Activated CD4-positive, alpha-beta T cell treated with anti-CD3 and anti-CD28 coated beads, Interleukin-2, amount 50 U/mL, for 24 hours (primary cell): Measurements from ENCODE around the gene FXYD1.
A peak's percentile ranks its signal among the peaks of the same experiment; 100 is the strongest.
"Not testable (repeated sequence)": the region's sequence is repeated elsewhere in the genome, so short reads cannot be mapped to it uniquely, and the experiment has no call there.

Source experiments
- DNase-seq, 2 donors: peaks; one replicate each; pipeline ENCODE4 v3.0.0-alpha.2; 2020; ENCODE audit warnings: low read depth in 1 of 2, low spot score in 1 of 2

FXYD1 gene

GRCh38 chr19:35124098-35125060 is 14.2 kb upstream of the FXYD1 start:
- peak; percentile 74 to 86 for DNase-seq

- no peak for DNase-seq
Observed at GRCh38 chr19:35125270-35125717, 13.3 kb upstream of the FXYD1 start.

GRCh38 chr19:35125749-35126623 is 12.6 kb upstream of the FXYD1 start:
- no peak for DNase-seq

- DNase-seq: no peak
Observed at GRCh38 chr19:35126624-35126959, 12.0 kb upstream of the FXYD1 start.

- no peak for DNase-seq
Observed at GRCh38 chr19:35127871-35128270, 10.8 kb upstream of the FXYD1 start.

GRCh38 chr19:35128398-35129057 is 10.1 kb upstream of the FXYD1 start:
- no peak for DNase-seq

- not testable (repeated sequence) for DNase-seq
Observed at GRCh38 chr19:35129724-35130274, 8.8 kb upstream of the FXYD1 start.

- no peak for DNase-seq
Observed at GRCh38 chr19:35130761-35131720, 7.6 kb upstream of the FXYD1 start.

- DNase-seq: no peak
Observed at GRCh38 chr19:35132254-35132653, 6.4 kb upstream of the FXYD1 start.

- no peak for DNase-seq
Observed at GRCh38 chr19:35133826-35134225, 4.8 kb upstream of the FXYD1 start.

GRCh38 chr19:35134601-35135242 is 3.9 kb upstream of the FXYD1 start, which contains the start of gene LGI4:
Gene LGI4, minus strand, starts transcription at chr19:35135059. Its CDS starts 379 bp downstream, at chr19:35134680.
- DNase-seq: no peak

- DNase-seq: peak; percentile 50 to 52
Observed at GRCh38 chr19:35135389-35135909, 3.2 kb upstream of the FXYD1 start.

GRCh38 chr19:35136231-35136630 is 2.4 kb upstream of the FXYD1 start:
- DNase-seq: no peak

GRCh38 chr19:35136977-35137702 is 1.5 kb upstream of the FXYD1 start:
- DNase-seq: no peak

- DNase-seq: no peak
Observed at GRCh38 chr19:35140207-35140961, 1.8 kb downstream of the FXYD1 start.

- DNase-seq: peak; percentile 94 to 95
Observed at GRCh38 chr19:35140962-35141836, 2.6 kb downstream of the FXYD1 start.
